HFFc6 (cell line): ENCODE measurements around the gene DMGDH. TPM values are rescaled to one million over a fixed set of nuclear protein-coding genes. Genes with fewer than 3 reads are reported as not detected.

Experiments
- DNase-seq: peaks from one replicate; pipeline ENCODE4 v3.0.0-alpha.2; 2018
- H3K27ac Mint-ChIP-seq: 2 replicates; pipeline ENCODE4 v1.8.0; 2020; ENCODE audit warnings: mild to moderate bottlenecking, mixed read lengths
- H3K27me3 Mint-ChIP-seq: 2 replicates; pipeline ENCODE4 v1.8.0; 2021; ENCODE audit warnings: mild to moderate bottlenecking, moderate library complexity, mixed read lengths; ENCODE audit not compliant: insufficient read depth
- H3K36me3 Mint-ChIP-seq: 2 replicates; pipeline ENCODE4 v1.8.0; 2021; ENCODE audit warnings: low read depth, mixed read lengths
- H3K4me1 Mint-ChIP-seq: 2 replicates; pipeline ENCODE4 v1.8.0; 2020; ENCODE audit warnings: low read depth, mixed read lengths
- H3K4me3 Mint-ChIP-seq: 2 replicates; pipeline ENCODE4 v1.8.0; 2020; ENCODE audit warnings: mild to moderate bottlenecking, moderate library complexity, mixed read lengths
- H3K9me3 Mint-ChIP-seq: 2 replicates; pipeline ENCODE4 v1.8.0; 2020; ENCODE audit warnings: mild to moderate bottlenecking, mixed read lengths
- total RNA-seq, 6 experiments: library from RNA; stranded (reverse); fragmentation: NEBNext Ultra II Directional; extraction: Animal tissue kit (Norgen Biotek cat#: 25700); gene quantifications; 2 replicates in 1 of 6; 3 replicates in 5 of 6; pipeline ENCODE4 v1.2.3, GENCODE V29; 2021
- TF ChIP-seq, protein P1 (sequence below): fragments of 200-600 bp; sonication (generic); IDR thresholded peaks from 2 replicates; pipeline ENCODE4 v1.5.0; 2021; ENCODE audit warnings: antibody characterized with exemption, mild to moderate bottlenecking

Gene DMGDH
- total RNA-seq, 6 experiments from 2014 or later, result 0.18 to 0.58 (median 0.52) TPM; not detected in 1

DNA sequence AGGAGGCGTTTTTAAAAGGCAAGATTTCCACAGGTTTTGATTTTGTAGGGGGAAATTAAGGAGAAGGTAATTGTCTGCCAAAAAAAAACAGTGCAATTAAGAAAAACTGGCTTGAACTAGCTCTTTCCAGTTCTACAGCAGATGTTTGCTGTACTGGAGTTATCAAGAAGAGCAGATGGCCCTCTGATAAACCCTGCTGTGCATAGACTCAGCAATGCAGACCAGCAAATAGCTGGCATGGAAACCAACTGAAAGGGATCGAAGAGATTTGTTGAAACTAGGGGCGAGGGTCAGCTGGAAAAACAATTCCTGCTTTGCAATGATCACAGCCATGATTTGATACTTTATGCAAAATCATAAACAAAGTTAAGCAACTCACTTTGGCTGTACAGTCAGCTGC lies 24.3 kb upstream of the DMGDH start:
- no peak overlapping the region for H3K4me3 Mint-ChIP-seq
- H3K36me3 Mint-ChIP-seq, result no peaks in the 10 kb centered on the region
- no peaks in the 10 kb centered on the region for H3K9me3 Mint-ChIP-seq
- H3K4me1 Mint-ChIP-seq, result no peaks in the 10 kb centered on the region
- no peak for DNase-seq
- TF ChIP-seq, protein P1, sequence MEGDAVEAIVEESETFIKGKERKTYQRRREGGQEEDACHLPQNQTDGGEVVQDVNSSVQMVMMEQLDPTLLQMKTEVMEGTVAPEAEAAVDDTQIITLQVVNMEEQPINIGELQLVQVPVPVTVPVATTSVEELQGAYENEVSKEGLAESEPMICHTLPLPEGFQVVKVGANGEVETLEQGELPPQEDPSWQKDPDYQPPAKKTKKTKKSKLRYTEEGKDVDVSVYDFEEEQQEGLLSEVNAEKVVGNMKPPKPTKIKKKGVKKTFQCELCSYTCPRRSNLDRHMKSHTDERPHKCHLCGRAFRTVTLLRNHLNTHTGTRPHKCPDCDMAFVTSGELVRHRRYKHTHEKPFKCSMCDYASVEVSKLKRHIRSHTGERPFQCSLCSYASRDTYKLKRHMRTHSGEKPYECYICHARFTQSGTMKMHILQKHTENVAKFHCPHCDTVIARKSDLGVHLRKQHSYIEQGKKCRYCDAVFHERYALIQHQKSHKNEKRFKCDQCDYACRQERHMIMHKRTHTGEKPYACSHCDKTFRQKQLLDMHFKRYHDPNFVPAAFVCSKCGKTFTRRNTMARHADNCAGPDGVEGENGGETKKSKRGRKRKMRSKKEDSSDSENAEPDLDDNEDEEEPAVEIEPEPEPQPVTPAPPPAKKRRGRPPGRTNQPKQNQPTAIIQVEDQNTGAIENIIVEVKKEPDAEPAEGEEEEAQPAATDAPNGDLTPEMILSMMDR, result no peak
- H3K27me3 Mint-ChIP-seq, result peaks cover 14% of the 10 kb centered on the region
- no peak overlapping the region for H3K27ac Mint-ChIP-seq

DNA sequence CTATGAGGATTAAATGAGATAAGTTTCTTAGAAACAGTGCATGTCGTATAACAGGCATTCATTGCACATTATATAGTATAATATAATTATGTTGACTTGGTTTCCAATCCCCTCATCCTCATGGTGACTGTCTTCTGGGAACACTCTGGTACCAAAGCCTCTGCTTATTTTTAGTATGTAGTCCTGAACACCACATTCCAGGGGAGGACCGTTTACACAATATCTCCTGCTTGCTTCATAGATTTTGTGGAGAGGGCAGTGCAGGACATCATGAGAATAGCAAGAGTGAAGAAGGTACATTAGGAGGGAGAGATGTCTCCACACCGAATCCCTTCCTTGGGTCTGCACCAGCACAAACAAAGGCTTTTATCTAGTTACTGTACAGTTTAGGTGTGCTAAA lies 21.6 kb upstream of the DMGDH start:
- Mint-ChIP-seq H3K27ac (no peak overlapping the region), H3K4me3 (no peak overlapping the region), H3K9me3 (no peaks in the 10 kb centered on the region), H3K4me1 (no peaks in the 10 kb centered on the region; the same call in 1 of the 2 replicates), H3K36me3 (no peaks in the 10 kb centered on the region), H3K27me3 (peaks cover 12% of the 10 kb centered on the region)
- DNase-seq, result no peak
- TF ChIP-seq, protein P1, result no peak

DNA sequence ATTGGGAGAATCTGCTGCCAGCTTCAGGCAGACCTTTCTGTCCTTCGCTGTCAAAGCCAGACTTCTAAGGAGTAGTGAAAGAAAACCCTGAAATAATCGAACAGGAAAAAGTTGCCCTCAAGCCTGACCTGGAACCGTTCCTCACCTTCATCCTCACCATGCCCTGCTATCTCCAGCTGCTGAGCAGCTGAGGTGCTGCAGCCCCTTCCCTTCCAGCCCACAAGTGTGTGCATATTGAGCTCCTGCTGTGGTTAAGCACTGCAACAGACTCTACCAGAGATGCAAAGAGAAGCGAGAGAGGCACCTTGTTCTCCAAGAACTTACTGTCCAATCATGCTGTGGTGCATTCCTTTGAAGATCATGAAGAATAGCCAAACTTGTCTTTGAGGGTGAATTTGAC lies 19.0 kb upstream of the DMGDH start:
- Mint-ChIP-seq H3K4me1 (no peaks in the 10 kb centered on the region; the same call in 1 of the 2 replicates), H3K27ac (no peak overlapping the region), H3K27me3 (peaks cover 11% of the 10 kb centered on the region), H3K4me3 (no peak overlapping the region), H3K36me3 (no peaks in the 10 kb centered on the region), H3K9me3 (no peaks in the 10 kb centered on the region)
- TF ChIP-seq, protein P1, result no peak
- no peak for DNase-seq

DNA sequence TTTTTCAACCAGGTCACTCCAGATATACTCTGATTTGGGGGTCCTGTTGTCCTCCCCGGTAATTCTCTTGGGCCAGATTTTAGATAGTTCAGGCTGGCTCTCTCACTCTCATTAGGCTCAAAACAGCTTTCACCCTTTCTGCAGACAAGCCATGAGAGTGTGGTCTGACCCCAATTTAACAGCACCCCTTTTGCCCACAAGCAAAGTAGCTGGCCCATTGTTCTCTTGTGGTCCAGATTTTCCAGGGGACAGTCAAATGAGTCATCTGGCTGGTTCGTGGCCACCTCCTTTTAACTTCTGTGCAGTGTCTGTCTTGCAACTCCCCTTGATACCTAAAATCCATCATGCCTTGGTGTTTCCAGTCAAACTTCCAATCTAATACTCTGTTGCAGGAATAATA lies 16.6 kb upstream of the DMGDH start:
- no peak overlapping the region for H3K27ac Mint-ChIP-seq
- no peak for DNase-seq
- no peaks in the 10 kb centered on the region; the same call in 1 of the 2 replicates for H3K4me1 Mint-ChIP-seq
- H3K36me3 Mint-ChIP-seq, result no peaks in the 10 kb centered on the region
- TF ChIP-seq, protein P1, result no peak
- H3K27me3 Mint-ChIP-seq, result peaks cover 11% of the 10 kb centered on the region
- H3K4me3 Mint-ChIP-seq, result no peak overlapping the region
- H3K9me3 Mint-ChIP-seq, result no peaks in the 10 kb centered on the region

DNA sequence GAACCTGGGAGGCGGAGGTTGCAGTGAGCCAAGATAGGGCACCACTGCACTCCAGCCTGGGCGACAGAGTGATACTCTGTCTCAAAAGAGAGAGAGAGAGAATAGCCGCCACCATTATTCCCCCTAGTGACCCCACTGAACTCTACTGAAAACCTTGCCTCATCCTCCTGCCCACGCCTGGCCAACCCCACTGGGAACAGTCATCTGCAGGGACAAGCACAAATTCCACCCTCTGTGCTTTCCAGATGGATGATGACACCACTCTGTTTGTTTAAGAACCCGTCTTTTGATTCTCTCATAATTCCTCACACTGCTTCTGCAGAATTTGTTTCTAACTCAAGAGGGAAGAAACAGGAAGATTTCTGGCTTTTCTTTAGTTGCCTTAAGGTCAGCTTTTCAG lies 12.3 kb upstream of the DMGDH start:
- DNase-seq, result no peak
- TF ChIP-seq, protein P1, result no peak
- Mint-ChIP-seq H3K4me1 (peaks cover 7% of the 10 kb centered on the region), H3K36me3 (no peaks in the 10 kb centered on the region), H3K4me3 (no peak overlapping the region), H3K27ac (no peak overlapping the region), H3K27me3 (peaks cover 19% of the 10 kb centered on the region), H3K9me3 (no peaks in the 10 kb centered on the region)

DNA sequence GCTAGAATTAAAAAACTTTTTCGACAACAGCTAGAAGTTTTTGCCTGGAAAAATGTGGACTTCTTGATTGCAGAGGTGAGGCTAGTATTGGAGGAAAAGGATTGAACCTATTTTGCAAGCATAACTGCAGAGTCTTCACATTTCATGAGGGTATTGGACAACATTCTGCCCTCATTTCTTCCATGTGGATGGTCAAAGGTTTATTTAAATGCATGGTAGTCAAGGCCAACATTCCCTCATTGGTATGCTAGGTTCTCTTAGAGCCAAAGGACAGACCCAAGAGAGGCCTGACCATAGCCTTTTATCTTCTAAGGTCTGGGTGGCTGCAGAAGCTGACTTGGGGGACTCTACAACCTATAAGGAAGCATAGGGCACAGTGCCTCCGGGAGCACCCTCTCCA lies 11.3 kb upstream of the DMGDH start:
- H3K4me1 Mint-ChIP-seq, result peaks cover 7% of the 10 kb centered on the region
- no peak for DNase-seq
- H3K4me3 Mint-ChIP-seq, result no peak overlapping the region
- H3K9me3 Mint-ChIP-seq, result no peaks in the 10 kb centered on the region
- no peak overlapping the region for H3K27ac Mint-ChIP-seq
- TF ChIP-seq, protein P1, result no peak
- H3K36me3 Mint-ChIP-seq, result no peaks in the 10 kb centered on the region
- H3K27me3 Mint-ChIP-seq, result peaks cover 20% of the 10 kb centered on the region
